DMS153 treated with DMSO at 0.1 percent for 48 hours (cell line): ENCODE data around the gene PPFIBP1.
"Not testable (repeated sequence)": the region's sequence is repeated elsewhere in the genome, so short reads cannot be mapped to it uniquely, and the experiment has no call there.

ENCODE experiments used
- DNase-seq: peaks from one replicate; lab custom pipeline; 2025; ENCODE audit not compliant: unreplicated experiment; lab: John Stamatoyannopoulos, UW

PPFIBP1 gene

GRCh38 chr12:27622436-27623195, 98.6 kb downstream of the PPFIBP1 start:
- no peak for DNase-seq

- DNase-seq = no peak
These were observed 99.6 kb downstream of the PPFIBP1 start for GRCh38 chr12:27623645-27624044.

- DNase-seq = no peak
These were observed 100.6 kb downstream of the PPFIBP1 start for GRCh38 chr12:27624586-27624985.

GRCh38 chr12:27627123-27627852, 103.3 kb downstream of the PPFIBP1 start:
- no peak for DNase-seq

GRCh38 chr12:27627853-27628469, 104.0 kb downstream of the PPFIBP1 start:
- not testable (repeated sequence) for DNase-seq

GRCh38 chr12:27630219-27630618, 106.2 kb downstream of the PPFIBP1 start:
- DNase-seq = not testable (repeated sequence)

GRCh38 chr12:27631365-27631764, 107.4 kb downstream of the PPFIBP1 start:
- DNase-seq = no peak

- DNase-seq = no peak
These were observed 107.9 kb downstream of the PPFIBP1 start for GRCh38 chr12:27631813-27632491.

GRCh38 chr12:27635349-27635972, 111.5 kb downstream of the PPFIBP1 start:
- peak; percentile 7 for DNase-seq

- DNase-seq = not testable (repeated sequence)
These were observed 112.6 kb downstream of the PPFIBP1 start for GRCh38 chr12:27636569-27636968.

GRCh38 chr12:27637524-27637923, 113.5 kb downstream of the PPFIBP1 start:
- no peak for DNase-seq

GRCh38 chr12:27639265-27639664, 115.3 kb downstream of the PPFIBP1 start:
- DNase-seq = no peak

GRCh38 chr12:27640566-27641200, 116.7 kb downstream of the PPFIBP1 start:
- DNase-seq = not testable (repeated sequence)

GRCh38 chr12:27642361-27642760, 118.4 kb downstream of the PPFIBP1 start:
- DNase-seq = not testable (repeated sequence)

GRCh38 chr12:27642892-27643291, 118.9 kb downstream of the PPFIBP1 start:
- not testable (repeated sequence) for DNase-seq

GRCh38 chr12:27644158-27644845, 120.3 kb downstream of the PPFIBP1 start:
- DNase-seq = no peak

GRCh38 chr12:27645671-27646070, 121.7 kb downstream of the PPFIBP1 start:
- no peak for DNase-seq

GRCh38 chr12:27646149-27646548, 122.1 kb downstream of the PPFIBP1 start:
- no peak for DNase-seq

GRCh38 chr12:27650011-27650410, 126.0 kb downstream of the PPFIBP1 start:
- DNase-seq = no peak

- DNase-seq = no peak
These were observed 127.2 kb downstream of the PPFIBP1 start for GRCh38 chr12:27651201-27651600.
